PC-3 (cell line): ENCODE data around the gene ST6GALNAC2. TPM values are rescaled to one million over a fixed set of nuclear protein-coding genes. Genes with fewer than 3 reads are reported as not detected.

Experiments
- ATAC-seq: fragments of 200-7000 bp; cut with Tn5 transposase; 2 replicates; pipeline ENCODE4 v1.9.1; 2020; ENCODE audit warnings: mild to moderate bottlenecking, moderate library complexity
- BruUV-seq: library from RNA; stranded (reverse); fragments of 400-500 nt; replicated peaks from 2 replicates; lab custom pipeline; 2021; lab: Mats Ljungman, UMichigan
- CTCF ChIA-PET: fragments of 300-600 bp; sonication (Branson Sonifier 250); formaldehyde crosslinking; loops from one replicate; lab custom pipeline; 2022; ENCODE audit warnings: antibody characterized with exemption; lab: Charles Lee
- POLR2A ChIA-PET: fragments of 300-600 bp; sonication (Branson Sonifier 250); formaldehyde crosslinking; loops from one replicate; lab custom pipeline; 2022; ENCODE audit warnings: antibody characterized with exemption; ENCODE audit not compliant: unreplicated experiment; lab: Charles Lee
- DNase-seq: peaks from one replicate; pipeline ENCODE4 v3.0.0-alpha.2; 2015
- H2AFZ ChIP-seq: fragments of 300-600 bp; sonication (generic); 2 replicates; pipeline ENCODE4 v1.6.0; 2016; ENCODE audit warnings: antibody characterized with exemption, low read length
- H3F3A ChIP-seq: fragments of 300-600 bp; sonication (generic); one replicate; pipeline ENCODE4 v1.6.0; 2017; ENCODE audit warnings: antibody characterized with exemption, low read length, control low read depth, mild to moderate bottlenecking; ENCODE audit not compliant: unreplicated experiment
- H3K27ac ChIP-seq: fragments of 300-600 bp; sonication (generic); 2 replicates; pipeline ENCODE4 v1.5.1; 2016; ENCODE audit warnings: mild to moderate bottlenecking, low read length
- H3K27me3 ChIP-seq: fragments of 300-600 bp; sonication (generic); 2 replicates; pipeline ENCODE4 v1.6.1; 2016; ENCODE audit warnings: low read length, mixed read lengths
- H3K36me3 ChIP-seq: fragments of 300-600 bp; sonication (generic); 2 replicates; pipeline ENCODE4 v1.6.1; 2016; ENCODE audit warnings: low read depth, mixed run types, low read length, mixed read lengths
- H3K4me1 ChIP-seq: fragments of 300-600 bp; sonication (generic); 2 replicates; pipeline ENCODE4 v1.5.1; 2016; ENCODE audit warnings: low read length; ENCODE audit not compliant: insufficient read depth
- H3K4me2 ChIP-seq: fragments of 300-600 bp; sonication (generic); 2 replicates; pipeline ENCODE4 v1.6.0; 2016; ENCODE audit warnings: low read length
- H3K4me3 ChIP-seq: fragments of 300-600 bp; sonication (generic); 2 replicates; pipeline ENCODE4 v1.5.1; 2016; ENCODE audit warnings: mild to moderate bottlenecking, low read length, mixed read lengths
- H3K79me2 ChIP-seq: fragments of 300-600 bp; sonication (generic); 2 replicates; pipeline ENCODE4 v1.6.1; 2017; ENCODE audit warnings: low read length, mixed read lengths
- H3K9ac ChIP-seq: fragments of 300-600 bp; sonication (generic); 2 replicates; pipeline ENCODE4 v1.6.0; 2016; ENCODE audit warnings: mild to moderate bottlenecking, low read length
- H3K9me2 ChIP-seq: fragments of 300-600 bp; sonication (generic); replicated peaks from 2 replicates; pipeline ENCODE4 v1.6.1; 2016; ENCODE audit warnings: mixed run types, low read length, mixed read lengths
- H3K9me3 ChIP-seq: fragments of 300-600 bp; sonication (generic); 2 replicates; pipeline ENCODE4 v1.6.1; 2016; ENCODE audit warnings: low read length, mixed read lengths
- H4K20me1 ChIP-seq: fragments of 300-600 bp; sonication (generic); 2 replicates; pipeline ENCODE4 v1.6.1; 2016; ENCODE audit warnings: low read length, mixed read lengths
- CTCF ChIP-seq: fragments of 300-600 bp; sonication (generic); conservative IDR thresholded peaks from 2 replicates; pipeline ENCODE4 v1.5.1; 2017; ENCODE audit warnings: antibody characterized with exemption, low read depth, mild to moderate bottlenecking, low read length
- EZH2 ChIP-seq: fragments of 300-600 bp; sonication (generic); IDR thresholded peaks from one replicate; pipeline ENCODE4 v1.6.1; 2017; ENCODE audit warnings: antibody characterized with exemption, mild to moderate bottlenecking, low read length; ENCODE audit not compliant: unreplicated experiment
- EZH2phosphoT487 ChIP-seq: fragments of 300-600 bp; sonication (generic); IDR thresholded peaks from 2 replicates; pipeline ENCODE4 v1.6.1; 2018; ENCODE audit warnings: mild to moderate bottlenecking, antibody characterized with exemption, low read length, borderline replicate concordance
- intact Hi-C: fragments of 100-400 bp; cut with micrococcal nuclease; formaldehyde crosslinking; loops from 2 replicates; pipeline ENCODE4 v1.9.0; 2023
- total RNA-seq: library from RNA; depleted of rRNA; stranded (reverse); fragments of >200 nt; gene quantifications from 2 replicates; pipeline ENCODE4 v1.2.3, GENCODE V29; 2014

The ST6GALNAC2 gene
- total RNA-seq, 1 experiment from 2014 or later, result 1.0 TPM

GRCh38 chr17:76530095-76530723, 55.5 kb downstream of the ST6GALNAC2 start:
- intact Hi-C loops, result no loop called here
- no peaks in the 10 kb centered on the region for H3K9me3 ChIP-seq
- no peak for ATAC-seq
- BruUV-seq, result no TSS peak
- no peaks in the 10 kb centered on the region for H3K27me3 ChIP-seq
- no peak for TF ChIP-seq EZH2phosphoT487
- TF ChIP-seq CTCF, result no peak
- no peak for TF ChIP-seq EZH2
- no peak for DNase-seq
- no peaks in the 10 kb centered on the region for H3F3A ChIP-seq
- no peaks in the 10 kb centered on the region for H3K79me2 ChIP-seq
- no peaks in the 10 kb centered on the region for H3K36me3 ChIP-seq
- H4K20me1 ChIP-seq, result no peaks in the 10 kb centered on the region
- CTCF ChIA-PET, result interaction anchor here (1.2 kb wide), 2 partner anchors 16 to 94 kb away, joined by 3 to 9 read pairs; no protein-coding TSS in a partner anchor
- H3K4me3 ChIP-seq, result no peak overlapping the region
- H3K4me2 ChIP-seq, result peak overlapping the region; percentile 34; the same call in 1 of the 2 replicates
- H3K9me2 ChIP-seq, result no peaks in the 10 kb centered on the region
- peak overlapping the region; percentile 25; the same call in 1 of the 2 replicates for H2AFZ ChIP-seq
- peaks cover 38% of the 10 kb centered on the region for H3K4me1 ChIP-seq
- H3K9ac ChIP-seq, result peak overlapping the region; percentile 55
- POLR2A ChIA-PET, result no interaction called here
- H3K27ac ChIP-seq, result peak overlapping the region; percentile 71

- Histone ChIP-seq H3K27me3 (no peaks in the 10 kb centered on the region), H3K9ac (peak overlapping the region; percentile 55), H3F3A (no peaks in the 10 kb centered on the region), H3K4me1 (peaks cover 46% of the 10 kb centered on the region), H3K4me3 (no peak overlapping the region), H3K27ac (peak overlapping the region; percentile 71), H3K9me2 (no peaks in the 10 kb centered on the region), H2AFZ (peak overlapping the region; percentile 25), H3K4me2 (peak overlapping the region; percentile 34), H3K9me3 (no peaks in the 10 kb centered on the region), H3K79me2 (no peaks in the 10 kb centered on the region), H4K20me1 (no peaks in the 10 kb centered on the region), H3K36me3 (no peaks in the 10 kb centered on the region)
- intact Hi-C loops, result no loop called here
- TF ChIP-seq CTCF (no peak), EZH2 (no peak), EZH2phosphoT487 (no peak)
- CTCF ChIA-PET, result interaction anchor here (0.6 to 1.2 kb wide), 7 partner anchors 11 to 259 kb away, joined by 3 to 9 read pairs (median 4); no protein-coding TSS in a partner anchor
- POLR2A ChIA-PET, result interaction anchor here (1.0 kb wide), 1 partner anchor 17 kb away, joined by 9 read pairs; no protein-coding TSS in a partner anchor
- DNase-seq (peak; percentile 70), ATAC-seq (peak; percentile 48)
- no TSS peak for BruUV-seq
Measured at GRCh38 chr17:76529224-76530094, 56.2 kb downstream of the ST6GALNAC2 start.
